Neutrophil (primary cell): ENCODE measurements around the gene WNT7B.

Source experiments
- H3K27ac ChIP-seq: fragments of 200-600 bp; sonication (generic); 2 replicates; pipeline ENCODE4 v1.5.1; 2016; ENCODE audit warnings: mild to moderate bottlenecking, moderate library complexity
- H3K27me3 ChIP-seq: fragments of 200-600 bp; sonication (generic); 2 replicates; pipeline ENCODE4 v1.6.0; 2016; ENCODE audit warnings: mild to moderate bottlenecking
- H3K36me3 ChIP-seq: fragments of 200-600 bp; sonication (generic); 2 replicates; pipeline ENCODE4 v1.5.1; 2017
- H3K4me1 ChIP-seq, 2 experiments: fragments of 200-600 bp in 1 of 2; sonication (generic) in 1 of 2; 1 replicate in 1 of 2; 2 replicates in 1 of 2; pipeline versions ENCODE4 v1.5.1 to v1.6.1; 2013 to 2016; ENCODE audit warnings: low read depth in 1 of 2, low read length in 1 of 2, mild to moderate bottlenecking in 1 of 2, moderate library complexity in 1 of 2; ENCODE audit not compliant: control insufficient read depth in 1 of 2, insufficient read depth in 1 of 2
- H3K4me3 ChIP-seq, 2 experiments: fragments of 200-600 bp in 1 of 2; sonication (generic) in 1 of 2; 1 replicate in 1 of 2; 2 replicates in 1 of 2; pipeline ENCODE4 v1.5.1; 2013 to 2016; ENCODE audit warnings: low read depth in 1 of 2, low read length in 1 of 2, mild to moderate bottlenecking in 1 of 2, moderate library complexity in 1 of 2
- H3K9me3 ChIP-seq: fragments of 200-600 bp; sonication (generic); 2 replicates; pipeline ENCODE4 v1.5.1; 2016
- TF ChIP-seq, protein P1 (sequence below): fragments of 200-600 bp; sonication (generic); IDR thresholded peaks from 2 replicates; pipeline ENCODE4 v1.5.1; 2016; ENCODE audit warnings: antibody characterized with exemption

WNT7B gene

DNA sequence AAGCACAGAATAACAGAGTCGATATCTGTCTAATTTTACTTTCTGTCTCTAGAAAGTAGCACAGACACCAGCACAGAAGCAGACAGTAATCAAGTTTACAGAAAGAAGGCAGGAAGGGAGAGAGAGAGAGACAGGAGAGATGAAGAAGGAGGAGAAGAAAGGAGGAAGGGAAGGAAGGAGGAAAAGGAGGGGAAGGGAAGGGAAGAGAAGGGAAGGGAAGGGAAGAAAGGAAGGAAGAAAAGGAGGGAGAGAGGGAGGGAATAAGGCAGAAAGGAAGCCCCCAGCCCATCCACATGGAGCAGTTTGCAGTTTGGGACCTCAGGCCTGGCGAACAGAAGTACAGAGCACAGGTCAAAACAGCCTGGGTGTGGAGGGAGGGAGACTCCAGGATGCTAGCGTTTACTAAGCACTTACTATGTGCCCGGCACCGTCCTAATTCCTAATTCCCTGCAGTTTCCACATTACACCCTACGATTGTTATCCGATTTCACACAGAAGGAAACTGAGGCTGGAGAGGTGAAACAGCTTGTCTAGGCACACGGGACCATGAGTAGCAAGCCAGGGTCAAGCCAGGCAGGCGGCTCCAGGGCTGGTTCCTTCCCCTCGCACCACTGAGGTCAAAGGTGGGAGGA lies 46.0 kb upstream of the WNT7B start:
- TF ChIP-seq, protein P1, sequence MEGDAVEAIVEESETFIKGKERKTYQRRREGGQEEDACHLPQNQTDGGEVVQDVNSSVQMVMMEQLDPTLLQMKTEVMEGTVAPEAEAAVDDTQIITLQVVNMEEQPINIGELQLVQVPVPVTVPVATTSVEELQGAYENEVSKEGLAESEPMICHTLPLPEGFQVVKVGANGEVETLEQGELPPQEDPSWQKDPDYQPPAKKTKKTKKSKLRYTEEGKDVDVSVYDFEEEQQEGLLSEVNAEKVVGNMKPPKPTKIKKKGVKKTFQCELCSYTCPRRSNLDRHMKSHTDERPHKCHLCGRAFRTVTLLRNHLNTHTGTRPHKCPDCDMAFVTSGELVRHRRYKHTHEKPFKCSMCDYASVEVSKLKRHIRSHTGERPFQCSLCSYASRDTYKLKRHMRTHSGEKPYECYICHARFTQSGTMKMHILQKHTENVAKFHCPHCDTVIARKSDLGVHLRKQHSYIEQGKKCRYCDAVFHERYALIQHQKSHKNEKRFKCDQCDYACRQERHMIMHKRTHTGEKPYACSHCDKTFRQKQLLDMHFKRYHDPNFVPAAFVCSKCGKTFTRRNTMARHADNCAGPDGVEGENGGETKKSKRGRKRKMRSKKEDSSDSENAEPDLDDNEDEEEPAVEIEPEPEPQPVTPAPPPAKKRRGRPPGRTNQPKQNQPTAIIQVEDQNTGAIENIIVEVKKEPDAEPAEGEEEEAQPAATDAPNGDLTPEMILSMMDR, result no peak
- no peaks in the 10 kb centered on the region for H3K27me3 ChIP-seq
- H3K27ac ChIP-seq, result no peak overlapping the region
- peaks cover 29 to 46% of the 10 kb centered on the region in 2 experiments for H3K4me1 ChIP-seq
- no peaks in the 10 kb centered on the region for H3K36me3 ChIP-seq
- H3K4me3 ChIP-seq, result no peak overlapping the region
- no peaks in the 10 kb centered on the region for H3K9me3 ChIP-seq

DNA sequence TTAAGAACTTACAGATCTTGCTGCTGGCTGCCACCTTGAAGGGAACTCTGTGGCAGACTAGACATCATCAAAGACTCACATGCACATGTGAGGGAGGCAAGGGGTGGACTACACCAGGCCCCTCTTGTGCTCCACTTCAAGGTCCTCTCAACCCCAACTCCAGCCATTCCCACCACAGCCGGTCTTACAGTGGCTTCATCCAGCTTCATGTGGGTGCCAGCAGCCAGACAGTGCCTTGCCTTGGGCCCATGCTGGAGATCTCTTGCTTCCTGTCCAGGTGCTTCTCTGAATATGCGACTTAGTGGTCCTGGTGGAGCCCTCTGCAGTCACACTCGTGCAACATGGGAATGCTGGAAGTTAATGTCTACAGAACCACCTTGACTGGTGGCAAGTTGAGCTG lies 44.6 kb upstream of the WNT7B start:
- TF ChIP-seq, protein P1, result no peak
- Histone ChIP-seq H3K4me1 (peaks cover 30 to 43% of the 10 kb centered on the region in 2 experiments), H3K4me3 (no peak overlapping the region), H3K9me3 (no peaks in the 10 kb centered on the region), H3K36me3 (no peaks in the 10 kb centered on the region), H3K27me3 (no peaks in the 10 kb centered on the region), H3K27ac (no peak overlapping the region)

DNA sequence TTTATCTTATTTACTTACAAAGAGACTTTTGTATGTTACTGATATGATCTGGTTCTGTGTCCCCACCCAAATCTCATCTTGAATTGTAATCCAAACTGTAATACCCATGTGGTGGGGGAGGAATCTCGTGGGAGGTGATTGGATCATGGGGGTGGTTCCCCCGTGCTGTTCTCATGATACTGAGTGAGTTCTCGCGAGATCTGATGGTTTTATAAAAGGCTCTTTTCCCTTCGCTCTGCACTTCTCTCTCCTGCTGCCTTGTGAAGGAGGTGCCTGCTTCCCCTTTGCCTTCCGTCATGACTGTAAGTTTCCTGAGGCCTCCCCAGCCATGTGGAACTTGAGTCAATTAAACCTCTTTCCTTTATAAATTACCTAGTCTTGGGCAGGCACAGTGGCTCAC lies 42.4 kb upstream of the WNT7B start:
- Histone ChIP-seq H3K27ac (peak overlapping the region; percentile 75), H3K36me3 (no peaks in the 10 kb centered on the region), H3K4me1 (peaks cover 39 to 48% of the 10 kb centered on the region in 2 experiments), H3K9me3 (no peaks in the 10 kb centered on the region), H3K27me3 (no peaks in the 10 kb centered on the region), H3K4me3 (no peak overlapping the region)
- TF ChIP-seq, protein P1, result no peak

DNA sequence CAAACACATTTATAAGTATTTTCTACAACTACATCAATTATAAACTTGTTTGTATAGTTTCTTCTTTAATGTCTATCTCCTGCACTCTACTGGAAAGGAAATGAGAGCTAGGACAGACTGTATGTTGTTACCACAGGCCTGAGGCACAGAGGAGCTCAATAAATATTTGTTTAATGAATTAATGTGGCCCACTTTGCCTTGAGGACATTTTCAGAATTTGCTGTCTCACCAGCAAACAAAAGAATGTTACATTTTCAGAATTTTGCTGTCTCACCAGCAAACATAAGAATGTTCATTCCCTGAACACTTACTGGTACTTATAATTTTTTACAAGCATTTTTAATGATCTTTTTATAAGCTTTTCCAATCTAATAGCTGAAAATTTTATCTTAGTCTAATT lies 41.9 kb upstream of the WNT7B start:
- TF ChIP-seq, protein P1, result no peak
- Histone ChIP-seq H3K4me1 (peaks cover 42 to 50% of the 10 kb centered on the region in 2 experiments), H3K36me3 (no peaks in the 10 kb centered on the region), H3K4me3 (peak overlapping the region in 1 of 2 experiments; percentile 6), H3K9me3 (no peaks in the 10 kb centered on the region), H3K27me3 (no peaks in the 10 kb centered on the region), H3K27ac (peak overlapping the region; percentile 75)

DNA sequence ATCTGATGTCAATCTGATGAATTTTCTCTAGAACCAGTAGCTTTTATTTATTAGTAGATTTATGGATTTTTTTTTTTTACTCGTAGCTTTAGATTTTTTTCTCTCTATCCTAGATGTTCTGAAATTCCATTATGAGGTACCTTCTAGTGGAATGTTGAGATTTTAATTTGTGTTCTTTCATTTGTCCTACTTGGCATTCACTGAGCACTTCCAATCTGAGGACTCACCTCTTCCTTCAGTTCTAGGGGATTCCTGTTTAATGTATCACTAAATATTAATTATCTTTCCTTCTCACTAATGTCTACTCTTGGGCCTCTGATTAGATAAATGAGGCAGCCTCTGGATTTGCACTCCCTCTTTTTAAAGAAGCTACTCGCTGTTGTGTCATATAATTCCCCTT lies 40.2 kb upstream of the WNT7B start:
- TF ChIP-seq, protein P1, result no peak
- H3K36me3 ChIP-seq, result no peaks in the 10 kb centered on the region
- H3K27ac ChIP-seq, result peak overlapping the region; percentile 75
- peaks cover 55 to 57% of the 10 kb centered on the region in 2 experiments for H3K4me1 ChIP-seq
- H3K4me3 ChIP-seq, result no peak overlapping the region
- no peaks in the 10 kb centered on the region for H3K27me3 ChIP-seq
- H3K9me3 ChIP-seq, result no peaks in the 10 kb centered on the region
